WTC11 (cell line): ENCODE data around the gene RDH11. TPM values are rescaled to one million over a fixed set of nuclear protein-coding genes. Genes with fewer than 3 reads are reported as not detected.

ENCODE experiments used
- ATAC-seq: fragments of 200-7000 bp; cut with Tn5 transposase; 2 replicates; pipeline ENCODE4 v1.10.0; 2021; ENCODE audit warnings: mild to moderate bottlenecking, moderate library complexity
- CTCF ChIA-PET: fragments of 300-600 bp; sonication (Branson Sonifier 250); formaldehyde crosslinking; loops from one replicate; lab custom pipeline; 2021; ENCODE audit warnings: antibody characterized with exemption; lab: Charles Lee
- POLR2A ChIA-PET: fragments of 350-600 bp; sonication (Branson Sonifier 250); formaldehyde crosslinking; loops from one replicate; lab custom pipeline; 2021; ENCODE audit warnings: antibody characterized with exemption; lab: Charles Lee
- DNase-seq: peaks from one replicate; pipeline ENCODE4 v3.0.0; 2021; ENCODE audit warnings: low spot score
- H3K27ac Mint-ChIP-seq: 2 replicates; pipeline ENCODE4 v1.8.0; 2021; ENCODE audit warnings: mixed read lengths
- H3K27me3 Mint-ChIP-seq: 2 replicates; pipeline ENCODE4 v1.8.0; 2021; ENCODE audit warnings: low read depth, mild to moderate bottlenecking, moderate library complexity, mixed read lengths
- H3K36me3 Mint-ChIP-seq: 2 replicates; pipeline ENCODE4 v1.8.0; 2021; ENCODE audit warnings: mixed read lengths
- H3K4me1 Mint-ChIP-seq: 2 replicates; pipeline ENCODE4 v1.8.0; 2022; ENCODE audit warnings: mixed read lengths
- H3K4me3 Mint-ChIP-seq: 2 replicates; pipeline ENCODE4 v1.8.0; 2021; ENCODE audit warnings: mild to moderate bottlenecking, moderate library complexity, mixed read lengths
- H3K9me3 Mint-ChIP-seq: 2 replicates; pipeline ENCODE4 v1.8.0; 2021; ENCODE audit warnings: mixed read lengths
- ATF1 ChIP-seq: sonication (generic); formaldehyde crosslinking; IDR thresholded peaks from 2 replicates; pipeline ENCODE4 v1.8.1; 2023; ENCODE audit warnings: mild to moderate bottlenecking, moderate library complexity, missing genetic modification reagents
- CREB1 ChIP-seq: sonication (generic); formaldehyde crosslinking; IDR thresholded peaks from 2 replicates; pipeline ENCODE4 v1.8.0; 2023; ENCODE audit warnings: mild to moderate bottlenecking, missing genetic modification reagents
- ELF4 ChIP-seq: sonication (generic); formaldehyde crosslinking; IDR thresholded peaks from 2 replicates; pipeline ENCODE4 v1.8.1; 2022; ENCODE audit warnings: low read depth, mild to moderate bottlenecking, moderate library complexity, missing genetic modification reagents
- GTF2I ChIP-seq: fragments of 250-450 bp; sonication (Bioruptor Pico); conservative IDR thresholded peaks from 2 replicates; pipeline ENCODE4 v1.4.0; 2021; ENCODE audit warnings: mild to moderate bottlenecking
- KAT7 ChIP-seq: sonication (generic); formaldehyde crosslinking; IDR thresholded peaks from 2 replicates; pipeline ENCODE4 v1.8.1; 2023; ENCODE audit warnings: missing genetic modification reagents, mild to moderate bottlenecking, borderline replicate concordance
- NFYB ChIP-seq: sonication (generic); formaldehyde crosslinking; conservative IDR thresholded peaks from 2 replicates; pipeline ENCODE4 v1.8.0; 2022; ENCODE audit warnings: low read depth, missing genetic modification reagents
- OVOL2 ChIP-seq: fragments of 250-450 bp; sonication (Bioruptor Pico); IDR thresholded peaks from 2 replicates; pipeline ENCODE4 v1.9.0; 2021; ENCODE audit warnings: mild to moderate bottlenecking, borderline replicate concordance
- RELA ChIP-seq: sonication (generic); formaldehyde crosslinking; IDR thresholded peaks from 2 replicates; pipeline ENCODE4 v1.8.1; 2022; ENCODE audit warnings: missing genetic modification reagents, mild to moderate bottlenecking, borderline replicate concordance
- SP1 ChIP-seq: sonication (generic); formaldehyde crosslinking; conservative IDR thresholded peaks from 2 replicates; pipeline ENCODE4 v1.8.1; 2022; ENCODE audit warnings: missing genetic modification reagents
- TP53 ChIP-seq: sonication (generic); formaldehyde crosslinking; IDR thresholded peaks from 2 replicates; pipeline ENCODE4 v1.8.1; 2023; ENCODE audit warnings: mild to moderate bottlenecking, missing genetic modification reagents
- ZBTB21 ChIP-seq: sonication (generic); formaldehyde crosslinking; IDR thresholded peaks from 2 replicates; pipeline ENCODE4 v1.8.1; 2023; ENCODE audit warnings: mild to moderate bottlenecking, missing genetic modification reagents, borderline replicate concordance
- total RNA-seq: library from RNA; stranded (reverse); gene quantifications from 3 replicates; pipeline ENCODE4 v1.2.3, GENCODE V29; 2021
- TF ChIP-seq, protein P1 (sequence below): sonication (generic); formaldehyde crosslinking; IDR thresholded peaks from 2 replicates; pipeline ENCODE4 v1.8.0; 2023; ENCODE audit warnings: missing genetic modification reagents, mild to moderate bottlenecking, borderline replicate concordance
- TF ChIP-seq, protein P2 (sequence below): fragments of 250-450 bp; sonication (Bioruptor Pico); IDR thresholded peaks from 2 replicates; pipeline ENCODE4 v2.1.2; 2022; ENCODE audit warnings: mild to moderate bottlenecking, moderate library complexity
- TF ChIP-seq, protein P3 (sequence below): fragments of 250-450 bp; sonication (Bioruptor Pico); IDR thresholded peaks from 2 replicates; pipeline ENCODE4 v1.9.0; 2021; ENCODE audit warnings: mild to moderate bottlenecking
- TF ChIP-seq, protein P4 (sequence below): fragments of 250-450 bp; sonication (Bioruptor Pico); IDR thresholded peaks from 2 replicates; pipeline ENCODE4 v1.9.0; 2021; ENCODE audit warnings: mild to moderate bottlenecking, borderline replicate concordance
- TF ChIP-seq, protein P5 (sequence below): sonication (generic); formaldehyde crosslinking; IDR thresholded peaks from 2 replicates; pipeline ENCODE4 v1.8.1; 2022; ENCODE audit warnings: low read depth, missing genetic modification reagents, borderline replicate concordance
- TF ChIP-seq, protein P6 (sequence below): sonication (generic); formaldehyde crosslinking; IDR thresholded peaks from 2 replicates; pipeline ENCODE4 v1.8.1; 2023; ENCODE audit warnings: mild to moderate bottlenecking, missing genetic modification reagents, moderate library complexity
- TF ChIP-seq, protein P7 (sequence below): fragments of 250-450 bp; sonication (Bioruptor Pico); IDR thresholded peaks from 2 replicates; pipeline ENCODE4 v1.9.0; 2021; ENCODE audit warnings: moderate library complexity, mild to moderate bottlenecking, inconsistent platforms, borderline replicate concordance

Gene RDH11
- total RNA-seq, 1 experiment from 2014 or later = 103 TPM

DNA sequence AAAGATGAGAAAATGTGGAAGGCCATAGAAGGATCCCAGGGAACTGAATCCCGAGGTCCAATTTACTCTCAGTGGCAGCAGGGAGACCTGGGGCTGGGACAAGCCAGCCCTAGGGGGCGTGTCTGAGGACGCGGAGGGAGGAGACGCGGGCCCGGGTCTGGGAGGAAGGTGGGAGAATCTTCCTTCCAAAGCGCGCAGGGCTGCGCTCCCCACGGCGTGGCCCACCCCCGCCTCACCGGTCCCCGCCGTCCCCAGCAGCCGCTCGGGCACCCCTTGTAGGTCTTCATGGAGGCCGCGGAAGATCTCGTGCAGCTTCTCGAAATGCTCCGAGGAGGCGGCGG is 21.5 kb downstream of the RDH11 start:
- Mint-ChIP-seq H3K4me1 (peaks cover 23% of the 10 kb centered on the region), H3K9me3 (no peaks in the 10 kb centered on the region), H3K27me3 (no peaks in the 10 kb centered on the region), H3K36me3 (peaks cover 23% of the 10 kb centered on the region), H3K4me3 (peak overlapping the region; percentile 80), H3K27ac (peak overlapping the region; percentile 87)
- CTCF ChIA-PET = interaction anchor here (0.8 to 2.2 kb wide), 3 partner anchors 30 to 147 kb away, joined by 3 to 17 read pairs (median 5); partner anchors contain the start of gene ARG2
- POLR2A ChIA-PET = interaction anchor here (1.1 kb wide), 1 partner anchor 55 kb away, joined by 4 read pairs; no protein-coding TSS in a partner anchor
- peak; percentile 81 for DNase-seq
- TF ChIP-seq ZBTB21 (CRISPR knock-in tag) (0 out of 2 replicates have a peak, but pooled peaks have one; percentile 39), CREB1 (CRISPR knock-in tag) (no peak), TP53 (CRISPR knock-in tag) (peak; percentile 38; the same call in 1 of the 2 replicates)
- TF ChIP-seq, protein P1, sequence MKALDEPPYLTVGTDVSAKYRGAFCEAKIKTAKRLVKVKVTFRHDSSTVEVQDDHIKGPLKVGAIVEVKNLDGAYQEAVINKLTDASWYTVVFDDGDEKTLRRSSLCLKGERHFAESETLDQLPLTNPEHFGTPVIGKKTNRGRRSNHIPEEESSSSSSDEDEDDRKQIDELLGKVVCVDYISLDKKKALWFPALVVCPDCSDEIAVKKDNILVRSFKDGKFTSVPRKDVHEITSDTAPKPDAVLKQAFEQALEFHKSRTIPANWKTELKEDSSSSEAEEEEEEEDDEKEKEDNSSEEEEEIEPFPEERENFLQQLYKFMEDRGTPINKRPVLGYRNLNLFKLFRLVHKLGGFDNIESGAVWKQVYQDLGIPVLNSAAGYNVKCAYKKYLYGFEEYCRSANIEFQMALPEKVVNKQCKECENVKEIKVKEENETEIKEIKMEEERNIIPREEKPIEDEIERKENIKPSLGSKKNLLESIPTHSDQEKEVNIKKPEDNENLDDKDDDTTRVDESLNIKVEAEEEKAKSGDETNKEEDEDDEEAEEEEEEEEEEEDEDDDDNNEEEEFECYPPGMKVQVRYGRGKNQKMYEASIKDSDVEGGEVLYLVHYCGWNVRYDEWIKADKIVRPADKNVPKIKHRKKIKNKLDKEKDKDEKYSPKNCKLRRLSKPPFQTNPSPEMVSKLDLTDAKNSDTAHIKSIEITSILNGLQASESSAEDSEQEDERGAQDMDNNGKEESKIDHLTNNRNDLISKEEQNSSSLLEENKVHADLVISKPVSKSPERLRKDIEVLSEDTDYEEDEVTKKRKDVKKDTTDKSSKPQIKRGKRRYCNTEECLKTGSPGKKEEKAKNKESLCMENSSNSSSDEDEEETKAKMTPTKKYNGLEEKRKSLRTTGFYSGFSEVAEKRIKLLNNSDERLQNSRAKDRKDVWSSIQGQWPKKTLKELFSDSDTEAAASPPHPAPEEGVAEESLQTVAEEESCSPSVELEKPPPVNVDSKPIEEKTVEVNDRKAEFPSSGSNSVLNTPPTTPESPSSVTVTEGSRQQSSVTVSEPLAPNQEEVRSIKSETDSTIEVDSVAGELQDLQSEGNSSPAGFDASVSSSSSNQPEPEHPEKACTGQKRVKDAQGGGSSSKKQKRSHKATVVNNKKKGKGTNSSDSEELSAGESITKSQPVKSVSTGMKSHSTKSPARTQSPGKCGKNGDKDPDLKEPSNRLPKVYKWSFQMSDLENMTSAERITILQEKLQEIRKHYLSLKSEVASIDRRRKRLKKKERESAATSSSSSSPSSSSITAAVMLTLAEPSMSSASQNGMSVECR = 0 out of 2 replicates have a peak, but pooled peaks have one; percentile 33
- peak; percentile 74 for ATAC-seq

DNA sequence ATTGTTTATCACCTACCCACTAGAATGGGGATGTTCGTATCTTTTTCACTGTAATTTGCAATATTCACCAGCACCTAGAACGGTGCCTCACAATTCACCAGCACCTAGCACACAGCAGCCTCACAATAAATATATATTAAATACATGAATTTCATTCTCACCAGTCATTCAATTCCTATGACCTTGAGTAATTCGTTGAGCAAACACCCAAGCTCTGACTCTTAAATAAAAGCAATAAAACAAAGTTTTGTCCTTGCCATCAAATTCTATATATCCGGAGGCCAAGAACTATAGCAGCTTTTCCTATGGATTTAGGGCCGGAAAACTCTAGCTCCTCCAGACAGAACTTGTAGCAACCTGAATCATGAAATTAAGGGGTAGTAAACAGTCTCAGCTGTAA is 22.1 kb downstream of the RDH11 start:
- H3K4me3 Mint-ChIP-seq = peak overlapping the region; percentile 80
- peaks cover 29% of the 10 kb centered on the region for H3K4me1 Mint-ChIP-seq
- ChIA-PET CTCF (interaction anchor here (0.8 to 2.2 kb wide), 3 partner anchors 31 to 147 kb away, joined by 3 to 17 read pairs (median 5); partner anchors contain the start of gene ARG2), POLR2A (interaction anchor here (1.1 kb wide), 1 partner anchor 54 kb away, joined by 4 read pairs; no protein-coding TSS in a partner anchor)
- DNase-seq = no peak
- H3K27me3 Mint-ChIP-seq = no peaks in the 10 kb centered on the region
- no peaks in the 10 kb centered on the region for H3K9me3 Mint-ChIP-seq
- no peak for ATAC-seq
- H3K36me3 Mint-ChIP-seq = peaks cover 20% of the 10 kb centered on the region
- H3K27ac Mint-ChIP-seq = peak overlapping the region; percentile 87
- TF ChIP-seq, protein P2, sequence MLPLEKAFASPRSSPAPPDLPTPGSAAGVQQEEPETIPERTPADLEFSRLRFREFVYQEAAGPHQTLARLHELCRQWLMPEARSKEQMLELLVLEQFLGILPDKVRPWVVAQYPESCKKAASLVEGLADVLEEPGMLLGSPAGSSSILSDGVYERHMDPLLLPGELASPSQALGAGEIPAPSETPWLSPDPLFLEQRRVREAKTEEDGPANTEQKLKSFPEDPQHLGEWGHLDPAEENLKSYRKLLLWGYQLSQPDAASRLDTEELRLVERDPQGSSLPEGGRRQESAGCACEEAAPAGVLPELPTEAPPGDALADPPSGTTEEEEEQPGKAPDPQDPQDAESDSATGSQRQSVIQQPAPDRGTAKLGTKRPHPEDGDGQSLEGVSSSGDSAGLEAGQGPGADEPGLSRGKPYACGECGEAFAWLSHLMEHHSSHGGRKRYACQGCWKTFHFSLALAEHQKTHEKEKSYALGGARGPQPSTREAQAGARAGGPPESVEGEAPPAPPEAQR (CRISPR knock-in tag) = no peak
- no peak for TF ChIP-seq CREB1 (CRISPR knock-in tag)
- TF ChIP-seq, protein P3, sequence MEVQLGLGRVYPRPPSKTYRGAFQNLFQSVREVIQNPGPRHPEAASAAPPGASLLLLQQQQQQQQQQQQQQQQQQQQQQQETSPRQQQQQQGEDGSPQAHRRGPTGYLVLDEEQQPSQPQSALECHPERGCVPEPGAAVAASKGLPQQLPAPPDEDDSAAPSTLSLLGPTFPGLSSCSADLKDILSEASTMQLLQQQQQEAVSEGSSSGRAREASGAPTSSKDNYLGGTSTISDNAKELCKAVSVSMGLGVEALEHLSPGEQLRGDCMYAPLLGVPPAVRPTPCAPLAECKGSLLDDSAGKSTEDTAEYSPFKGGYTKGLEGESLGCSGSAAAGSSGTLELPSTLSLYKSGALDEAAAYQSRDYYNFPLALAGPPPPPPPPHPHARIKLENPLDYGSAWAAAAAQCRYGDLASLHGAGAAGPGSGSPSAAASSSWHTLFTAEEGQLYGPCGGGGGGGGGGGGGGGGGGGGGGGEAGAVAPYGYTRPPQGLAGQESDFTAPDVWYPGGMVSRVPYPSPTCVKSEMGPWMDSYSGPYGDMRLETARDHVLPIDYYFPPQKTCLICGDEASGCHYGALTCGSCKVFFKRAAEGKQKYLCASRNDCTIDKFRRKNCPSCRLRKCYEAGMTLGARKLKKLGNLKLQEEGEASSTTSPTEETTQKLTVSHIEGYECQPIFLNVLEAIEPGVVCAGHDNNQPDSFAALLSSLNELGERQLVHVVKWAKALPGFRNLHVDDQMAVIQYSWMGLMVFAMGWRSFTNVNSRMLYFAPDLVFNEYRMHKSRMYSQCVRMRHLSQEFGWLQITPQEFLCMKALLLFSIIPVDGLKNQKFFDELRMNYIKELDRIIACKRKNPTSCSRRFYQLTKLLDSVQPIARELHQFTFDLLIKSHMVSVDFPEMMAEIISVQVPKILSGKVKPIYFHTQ (CRISPR knock-in tag) = no peak
- no peak for TF ChIP-seq OVOL2 (CRISPR knock-in tag)
- TF ChIP-seq SP1 = no peak
- no peak for TF ChIP-seq ELF4
- TF ChIP-seq, protein P4, sequence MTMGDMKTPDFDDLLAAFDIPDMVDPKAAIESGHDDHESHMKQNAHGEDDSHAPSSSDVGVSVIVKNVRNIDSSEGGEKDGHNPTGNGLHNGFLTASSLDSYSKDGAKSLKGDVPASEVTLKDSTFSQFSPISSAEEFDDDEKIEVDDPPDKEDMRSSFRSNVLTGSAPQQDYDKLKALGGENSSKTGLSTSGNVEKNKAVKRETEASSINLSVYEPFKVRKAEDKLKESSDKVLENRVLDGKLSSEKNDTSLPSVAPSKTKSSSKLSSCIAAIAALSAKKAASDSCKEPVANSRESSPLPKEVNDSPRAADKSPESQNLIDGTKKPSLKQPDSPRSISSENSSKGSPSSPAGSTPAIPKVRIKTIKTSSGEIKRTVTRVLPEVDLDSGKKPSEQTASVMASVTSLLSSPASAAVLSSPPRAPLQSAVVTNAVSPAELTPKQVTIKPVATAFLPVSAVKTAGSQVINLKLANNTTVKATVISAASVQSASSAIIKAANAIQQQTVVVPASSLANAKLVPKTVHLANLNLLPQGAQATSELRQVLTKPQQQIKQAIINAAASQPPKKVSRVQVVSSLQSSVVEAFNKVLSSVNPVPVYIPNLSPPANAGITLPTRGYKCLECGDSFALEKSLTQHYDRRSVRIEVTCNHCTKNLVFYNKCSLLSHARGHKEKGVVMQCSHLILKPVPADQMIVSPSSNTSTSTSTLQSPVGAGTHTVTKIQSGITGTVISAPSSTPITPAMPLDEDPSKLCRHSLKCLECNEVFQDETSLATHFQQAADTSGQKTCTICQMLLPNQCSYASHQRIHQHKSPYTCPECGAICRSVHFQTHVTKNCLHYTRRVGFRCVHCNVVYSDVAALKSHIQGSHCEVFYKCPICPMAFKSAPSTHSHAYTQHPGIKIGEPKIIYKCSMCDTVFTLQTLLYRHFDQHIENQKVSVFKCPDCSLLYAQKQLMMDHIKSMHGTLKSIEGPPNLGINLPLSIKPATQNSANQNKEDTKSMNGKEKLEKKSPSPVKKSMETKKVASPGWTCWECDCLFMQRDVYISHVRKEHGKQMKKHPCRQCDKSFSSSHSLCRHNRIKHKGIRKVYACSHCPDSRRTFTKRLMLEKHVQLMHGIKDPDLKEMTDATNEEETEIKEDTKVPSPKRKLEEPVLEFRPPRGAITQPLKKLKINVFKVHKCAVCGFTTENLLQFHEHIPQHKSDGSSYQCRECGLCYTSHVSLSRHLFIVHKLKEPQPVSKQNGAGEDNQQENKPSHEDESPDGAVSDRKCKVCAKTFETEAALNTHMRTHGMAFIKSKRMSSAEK (CRISPR knock-in tag) = no peak
- no peak for TF ChIP-seq NFYB
- TF ChIP-seq, protein P5, sequence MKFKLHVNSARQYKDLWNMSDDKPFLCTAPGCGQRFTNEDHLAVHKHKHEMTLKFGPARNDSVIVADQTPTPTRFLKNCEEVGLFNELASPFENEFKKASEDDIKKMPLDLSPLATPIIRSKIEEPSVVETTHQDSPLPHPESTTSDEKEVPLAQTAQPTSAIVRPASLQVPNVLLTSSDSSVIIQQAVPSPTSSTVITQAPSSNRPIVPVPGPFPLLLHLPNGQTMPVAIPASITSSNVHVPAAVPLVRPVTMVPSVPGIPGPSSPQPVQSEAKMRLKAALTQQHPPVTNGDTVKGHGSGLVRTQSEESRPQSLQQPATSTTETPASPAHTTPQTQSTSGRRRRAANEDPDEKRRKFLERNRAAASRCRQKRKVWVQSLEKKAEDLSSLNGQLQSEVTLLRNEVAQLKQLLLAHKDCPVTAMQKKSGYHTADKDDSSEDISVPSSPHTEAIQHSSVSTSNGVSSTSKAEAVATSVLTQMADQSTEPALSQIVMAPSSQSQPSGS = no peak
- no peak for TF ChIP-seq GTF2I (CRISPR knock-in tag)
- TF ChIP-seq KAT7 (CRISPR knock-in tag) = no peak
- no peak for TF ChIP-seq ATF1 (CRISPR knock-in tag)
- no peak for TF ChIP-seq RELA
- TF ChIP-seq, protein P6, sequence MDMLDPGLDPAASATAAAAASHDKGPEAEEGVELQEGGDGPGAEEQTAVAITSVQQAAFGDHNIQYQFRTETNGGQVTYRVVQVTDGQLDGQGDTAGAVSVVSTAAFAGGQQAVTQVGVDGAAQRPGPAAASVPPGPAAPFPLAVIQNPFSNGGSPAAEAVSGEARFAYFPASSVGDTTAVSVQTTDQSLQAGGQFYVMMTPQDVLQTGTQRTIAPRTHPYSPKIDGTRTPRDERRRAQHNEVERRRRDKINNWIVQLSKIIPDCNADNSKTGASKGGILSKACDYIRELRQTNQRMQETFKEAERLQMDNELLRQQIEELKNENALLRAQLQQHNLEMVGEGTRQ (CRISPR knock-in tag) = no peak
- TF ChIP-seq, protein P7, sequence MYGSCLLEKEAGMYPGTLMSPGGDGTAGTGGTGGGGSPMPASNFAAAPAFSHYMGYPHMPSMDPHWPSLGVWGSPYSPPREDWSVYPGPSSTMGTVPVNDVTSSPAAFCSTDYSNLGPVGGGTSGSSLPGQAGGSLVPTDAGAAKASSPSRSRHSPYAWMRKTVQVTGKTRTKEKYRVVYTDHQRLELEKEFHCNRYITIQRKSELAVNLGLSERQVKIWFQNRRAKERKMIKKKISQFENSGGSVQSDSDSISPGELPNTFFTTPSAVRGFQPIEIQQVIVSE = no peak
